ENCODE results near the gene UBE3C.

Gene UBE3C

GRCh38 chr7:157111311-157111710 is 27.4 kb upstream of the UBE3C start:
- ChIA-PET CTCF (no interaction called here), POLR2A (no interaction called here)
- no peak for TF ChIP-seq CTCF (IDR thresholded peaks at IDR 0.05; ENCODE audit: insufficient read depth, low read length, missing control alignments)
- H3K4me3 ChIP-seq (ENCODE audit: low read depth, low read length): no peak overlapping the region
- DNase-seq (ENCODE audit: low read depth, low spot score): no peak

GRCh38 chr7:157112706-157113105 is 26.0 kb upstream of the UBE3C start:
- no peak for DNase-seq (ENCODE audit: low read depth, low spot score)
- CTCF ChIA-PET: no interaction called here
- TF ChIP-seq CTCF (IDR thresholded peaks at IDR 0.05; ENCODE audit: insufficient read depth, low read length, missing control alignments): no peak
- no peak overlapping the region for H3K4me3 ChIP-seq (ENCODE audit: low read depth, low read length)
- POLR2A ChIA-PET: no interaction called here

GRCh38 chr7:157113607-157114006 is 25.1 kb upstream of the UBE3C start:
- DNase-seq (ENCODE audit: low read depth, low spot score): no peak
- CTCF ChIA-PET: no interaction called here
- POLR2A ChIA-PET: no interaction called here
- no peak for TF ChIP-seq CTCF (IDR thresholded peaks at IDR 0.05; ENCODE audit: insufficient read depth, low read length, missing control alignments)
- no peak overlapping the region for H3K4me3 ChIP-seq (ENCODE audit: low read depth, low read length)

- ChIA-PET POLR2A (no interaction called here), CTCF (no interaction called here)
- no peak overlapping the region for H3K4me3 ChIP-seq (ENCODE audit: low read depth, low read length)
- no peak for DNase-seq (ENCODE audit: low read depth, low spot score)
- no peak for TF ChIP-seq CTCF (IDR thresholded peaks at IDR 0.05; ENCODE audit: insufficient read depth, low read length, missing control alignments)
Observed at GRCh38 chr7:157116762-157117161, 22.0 kb upstream of the UBE3C start.

GRCh38 chr7:157117796-157118195 is 20.9 kb upstream of the UBE3C start:
- DNase-seq (ENCODE audit: low read depth, low spot score): no peak
- TF ChIP-seq CTCF (IDR thresholded peaks at IDR 0.05; ENCODE audit: insufficient read depth, low read length, missing control alignments): no peak
- H3K4me3 ChIP-seq (ENCODE audit: low read depth, low read length): no peak overlapping the region
- ChIA-PET POLR2A (no interaction called here), CTCF (no interaction called here)

GRCh38 chr7:157120181-157120580 is 18.5 kb upstream of the UBE3C start:
- TF ChIP-seq CTCF (IDR thresholded peaks at IDR 0.05; ENCODE audit: insufficient read depth, low read length, missing control alignments): no peak
- H3K4me3 ChIP-seq (ENCODE audit: low read depth, low read length): no peak overlapping the region
- no peak for DNase-seq (ENCODE audit: low read depth, low spot score)
- ChIA-PET POLR2A (no interaction called here), CTCF (no interaction called here)
